Tibial nerve (tissue), 4 donors: ENCODE data around the gene BTN1A1.

Source experiments
- CTCF ChIP-seq, 5 experiments: fragments of 200-600 bp in 3 of 5; fragments of 450-650 bp in 2 of 5; sonication (generic) in 3 of 5; IDR thresholded peaks; one replicate each; pipeline ENCODE4 v1.5.1; 2016 to 2019; ENCODE audit warnings: antibody characterized with exemption in 5 of 5, mild to moderate bottlenecking in 3 of 5, moderate library complexity in 2 of 5
- EP300 ChIP-seq, 2 donors: sonication (generic); formaldehyde crosslinking; IDR thresholded peaks; one replicate each; pipeline ENCODE4 v1.6.1; 2017; ENCODE audit warnings: antibody characterized with exemption in 2 of 2, mild to moderate bottlenecking in 1 of 2
- POLR2A ChIP-seq, 2 donors: fragments of 450-650 bp; IDR thresholded peaks; one replicate each; pipeline ENCODE4 v1.6.1; 2017; ENCODE audit warnings: antibody characterized with exemption in 2 of 2, mild to moderate bottlenecking in 2 of 2, moderate library complexity in 2 of 2

DNA sequence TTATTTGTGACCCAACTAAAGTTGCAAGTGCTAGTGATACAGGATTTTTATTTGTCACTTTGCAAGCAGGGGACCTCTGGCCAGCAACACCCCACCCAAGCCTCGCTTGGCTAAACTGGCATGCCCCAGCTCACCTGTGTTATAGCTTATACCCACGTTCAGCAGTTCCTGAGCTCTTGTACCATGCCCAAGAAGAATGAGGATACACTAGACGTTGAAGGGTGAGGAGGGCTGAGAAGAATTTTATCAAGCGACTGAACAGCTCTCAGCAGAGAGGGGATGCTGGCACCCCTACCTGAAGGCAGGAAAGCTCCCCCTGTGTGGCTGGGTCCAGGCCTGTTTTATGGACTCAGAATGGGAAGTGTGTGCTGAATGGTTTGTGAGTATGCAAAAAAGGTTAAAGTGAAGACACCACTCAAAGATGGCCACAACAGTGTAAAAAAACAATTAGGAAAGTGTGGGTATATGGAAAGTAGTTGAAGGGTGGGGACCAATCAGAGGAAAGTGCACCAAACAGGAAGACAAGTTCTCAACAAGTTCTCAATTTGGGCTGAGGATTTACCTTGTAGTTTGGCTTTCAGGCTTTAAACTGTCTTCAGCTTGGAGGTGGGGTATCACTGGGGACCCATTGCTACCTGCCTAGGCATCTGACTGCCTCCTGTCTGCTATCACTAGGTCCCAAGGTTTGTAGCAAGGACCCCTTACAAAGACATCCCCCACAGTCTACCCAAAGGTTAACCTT lies 27.4 kb upstream of the BTN1A1 start:
- no peak for TF ChIP-seq POLR2A (IDR thresholded peaks at IDR 0.05)
- no peak for TF ChIP-seq CTCF (IDR thresholded peaks at IDR 0.05)
- no peak for TF ChIP-seq EP300 (IDR thresholded peaks at IDR 0.05)
